HepG2 (cell line): ENCODE measurements around the gene PTCH1.

ENCODE experiments used
- CTCF ChIP-seq: sonication (generic); formaldehyde crosslinking; IDR thresholded peaks from 2 replicates; pipeline ENCODE4 v1.5.0; 2020; ENCODE audit warnings: mild to moderate bottlenecking, missing genetic modification reagents, moderate library complexity
- DPF2 ChIP-seq: sonication (generic); formaldehyde crosslinking; IDR thresholded peaks from 2 replicates; pipeline ENCODE4 v1.4.0; 2020; ENCODE audit warnings: mild to moderate bottlenecking, low read depth, missing genetic modification reagents, borderline replicate concordance
- NFE2L1 ChIP-seq: sonication (generic); formaldehyde crosslinking; IDR thresholded peaks from 2 replicates; pipeline ENCODE4 v1.4.0; 2020; ENCODE audit warnings: missing genetic modification reagents, mild to moderate bottlenecking, borderline replicate concordance
- PHF21A ChIP-seq: sonication (generic); formaldehyde crosslinking; IDR thresholded peaks from 2 replicates; pipeline ENCODE4 v1.5.0; 2020; ENCODE audit warnings: mild to moderate bottlenecking, missing genetic modification reagents
- RAD51 ChIP-seq: fragments of 450-650 bp; IDR thresholded peaks from 2 replicates; pipeline ENCODE4 v1.6.1; 2016; ENCODE audit warnings: borderline replicate concordance
- REPIN1 ChIP-seq: sonication (generic); formaldehyde crosslinking; IDR thresholded peaks from 2 replicates; pipeline ENCODE4 v1.8.0; 2022; ENCODE audit warnings: missing genetic modification reagents, low read depth, mild to moderate bottlenecking, borderline replicate concordance

- TF ChIP-seq REPIN1 (CRISPR knock-in tag) (no peak), PHF21A (no peak), RAD51 (no peak), DPF2 (CRISPR knock-in tag) (no peak), NFE2L1 (CRISPR knock-in tag) (no peak), CTCF (CRISPR knock-in tag) (no peak)
These were observed 97.3 kb downstream of the PTCH1 start for GRCh38 chr9:95419444-95419843.
